ENCODE measurements around the gene NFATC3. TPM values are rescaled to one million over a fixed set of nuclear protein-coding genes. Genes with fewer than 3 reads are reported as not detected.

NFATC3 gene
- total RNA-seq, 1 donor from 2014 or later, result 152 TPM

- intact Hi-C loops (cut with micrococcal nuclease), result no loop called here
Measured at GRCh38 chr16:68246666-68247065, 161.5 kb downstream of the NFATC3 start.

GRCh38 chr16:68247400-68247799, 162.2 kb downstream of the NFATC3 start:
- peaks cover 9% of the 10 kb centered on the region for H3K36me3 Mint-ChIP-seq (ENCODE audit: low read depth)
- H3K4me3 Mint-ChIP-seq, result no peak overlapping the region
- intact Hi-C loops (cut with micrococcal nuclease), result no loop called here
- peaks cover 3% of the 10 kb centered on the region for H3K27me3 Mint-ChIP-seq (ENCODE audit: insufficient read depth)
- no peak overlapping the region for H3K27ac Mint-ChIP-seq
- H3K9me3 Mint-ChIP-seq, result no peaks in the 10 kb centered on the region
- H3K4me1 Mint-ChIP-seq (ENCODE audit: low read depth), result peaks cover 18% of the 10 kb centered on the region
- DNase-seq (ENCODE audit: low spot score), result no peak

More at GRCh38 chr16:68246666-68247065, 161.5 kb downstream of the NFATC3 start:
- Mint-ChIP-seq H3K36me3 (ENCODE audit: low read depth) (peaks cover 7% of the 10 kb centered on the region), H3K9me3 (no peaks in the 10 kb centered on the region), H3K4me3 (peak overlapping the region; percentile 99), H3K27me3 (ENCODE audit: insufficient read depth) (peaks cover 5% of the 10 kb centered on the region), H3K27ac (no peak overlapping the region), H3K4me1 (ENCODE audit: low read depth) (peaks cover 18% of the 10 kb centered on the region)
- DNase-seq (ENCODE audit: low spot score), result no peak

- Mint-ChIP-seq H3K4me3 (no peak overlapping the region), H3K27me3 (ENCODE audit: insufficient read depth) (peaks cover 3% of the 10 kb centered on the region), H3K27ac (no peak overlapping the region), H3K4me1 (ENCODE audit: low read depth) (peaks cover 18% of the 10 kb centered on the region), H3K9me3 (no peaks in the 10 kb centered on the region), H3K36me3 (ENCODE audit: low read depth) (peaks cover 9% of the 10 kb centered on the region)
- intact Hi-C loops (cut with micrococcal nuclease), result no loop called here
- no peak for DNase-seq (ENCODE audit: low spot score)
Measured at GRCh38 chr16:68247932-68248331, 162.8 kb downstream of the NFATC3 start.

GRCh38 chr16:68249371-68249770, 164.2 kb downstream of the NFATC3 start:
- Mint-ChIP-seq H3K9me3 (no peaks in the 10 kb centered on the region), H3K27me3 (ENCODE audit: insufficient read depth) (peaks cover 3% of the 10 kb centered on the region), H3K4me1 (ENCODE audit: low read depth) (peaks cover 18% of the 10 kb centered on the region), H3K4me3 (no peak overlapping the region), H3K27ac (no peak overlapping the region), H3K36me3 (ENCODE audit: low read depth) (peaks cover 9% of the 10 kb centered on the region)
- DNase-seq (ENCODE audit: low spot score), result no peak
- intact Hi-C loops (cut with micrococcal nuclease), result no loop called here

- peaks cover 8% of the 10 kb centered on the region for H3K36me3 Mint-ChIP-seq (ENCODE audit: low read depth)
- no peak overlapping the region for H3K27ac Mint-ChIP-seq
- H3K4me3 Mint-ChIP-seq, result no peak overlapping the region
- no peaks in the 10 kb centered on the region for H3K9me3 Mint-ChIP-seq
- intact Hi-C loops (cut with micrococcal nuclease), result no loop called here
- H3K4me1 Mint-ChIP-seq (ENCODE audit: low read depth), result peaks cover 9% of the 10 kb centered on the region
- H3K27me3 Mint-ChIP-seq (ENCODE audit: insufficient read depth), result no peaks in the 10 kb centered on the region
- no peak for DNase-seq (ENCODE audit: low spot score)
Measured at GRCh38 chr16:68250951-68251350, 165.8 kb downstream of the NFATC3 start.

- DNase-seq (ENCODE audit: low spot score), result no peak
- no peaks in the 10 kb centered on the region for H3K9me3 Mint-ChIP-seq
- intact Hi-C loops (cut with micrococcal nuclease), result no loop called here
- H3K27me3 Mint-ChIP-seq (ENCODE audit: insufficient read depth), result no peaks in the 10 kb centered on the region
- no peak overlapping the region for H3K4me3 Mint-ChIP-seq
- peaks cover under 1% of the 10 kb centered on the region for H3K4me1 Mint-ChIP-seq (ENCODE audit: low read depth)
- no peak overlapping the region for H3K27ac Mint-ChIP-seq
- H3K36me3 Mint-ChIP-seq (ENCODE audit: low read depth), result peaks cover 8% of the 10 kb centered on the region
Measured at GRCh38 chr16:68251832-68252231, 166.7 kb downstream of the NFATC3 start.

- no peak overlapping the region for H3K27ac Mint-ChIP-seq
- peaks cover 3% of the 10 kb centered on the region for H3K4me1 Mint-ChIP-seq (ENCODE audit: low read depth)
- H3K27me3 Mint-ChIP-seq (ENCODE audit: insufficient read depth), result no peaks in the 10 kb centered on the region
- intact Hi-C loops (cut with micrococcal nuclease), result no loop called here
- no peak for DNase-seq (ENCODE audit: low spot score)
- peaks cover 8% of the 10 kb centered on the region for H3K36me3 Mint-ChIP-seq (ENCODE audit: low read depth)
- no peak overlapping the region for H3K4me3 Mint-ChIP-seq
- no peaks in the 10 kb centered on the region for H3K9me3 Mint-ChIP-seq
Measured at GRCh38 chr16:68252383-68252782, 167.2 kb downstream of the NFATC3 start.

GRCh38 chr16:68253721-68254120, 168.6 kb downstream of the NFATC3 start:
- Mint-ChIP-seq H3K27me3 (ENCODE audit: insufficient read depth) (no peaks in the 10 kb centered on the region), H3K4me1 (ENCODE audit: low read depth) (peaks cover 6% of the 10 kb centered on the region), H3K9me3 (no peaks in the 10 kb centered on the region), H3K27ac (no peak overlapping the region), H3K36me3 (ENCODE audit: low read depth) (peaks cover 10% of the 10 kb centered on the region), H3K4me3 (no peak overlapping the region)
- DNase-seq (ENCODE audit: low spot score), result no peak
- intact Hi-C loops (cut with micrococcal nuclease), result no loop called here

- intact Hi-C loops (cut with micrococcal nuclease), result no loop called here
Measured at GRCh38 chr16:68255712-68256111, 170.5 kb downstream of the NFATC3 start.

GRCh38 chr16:68257251-68257905, 172.2 kb downstream of the NFATC3 start:
- H3K9me3 Mint-ChIP-seq, result no peaks in the 10 kb centered on the region
- intact Hi-C loops (cut with micrococcal nuclease), result no loop called here
- no peak overlapping the region for H3K27ac Mint-ChIP-seq
- H3K27me3 Mint-ChIP-seq (ENCODE audit: insufficient read depth), result no peaks in the 10 kb centered on the region
- peaks cover 14% of the 10 kb centered on the region for H3K4me1 Mint-ChIP-seq (ENCODE audit: low read depth)
- H3K4me3 Mint-ChIP-seq, result no peak overlapping the region
- no peak for DNase-seq (ENCODE audit: low spot score)
- H3K36me3 Mint-ChIP-seq (ENCODE audit: low read depth), result peaks cover 5% of the 10 kb centered on the region

More at GRCh38 chr16:68255712-68256111, 170.5 kb downstream of the NFATC3 start:
- Mint-ChIP-seq H3K9me3 (no peaks in the 10 kb centered on the region), H3K27ac (no peak overlapping the region), H3K4me1 (ENCODE audit: low read depth) (peaks cover 6% of the 10 kb centered on the region), H3K36me3 (ENCODE audit: low read depth) (peaks cover 9% of the 10 kb centered on the region), H3K27me3 (ENCODE audit: insufficient read depth) (no peaks in the 10 kb centered on the region), H3K4me3 (no peak overlapping the region)
- no peak for DNase-seq (ENCODE audit: low spot score)

GRCh38 chr16:68257906-68258800, 173.0 kb downstream of the NFATC3 start:
- DNase-seq (ENCODE audit: low spot score), result no peak
- intact Hi-C loops (cut with micrococcal nuclease), result loop anchor here (1.0 kb wide), 1 partner anchor 98 kb away; no protein-coding TSS in a partner anchor
- Mint-ChIP-seq H3K36me3 (ENCODE audit: low read depth) (peaks cover 5% of the 10 kb centered on the region), H3K4me3 (no peak overlapping the region), H3K9me3 (no peaks in the 10 kb centered on the region), H3K27me3 (ENCODE audit: insufficient read depth) (no peaks in the 10 kb centered on the region), H3K27ac (no peak overlapping the region), H3K4me1 (ENCODE audit: low read depth) (peaks cover 17% of the 10 kb centered on the region)

- DNase-seq (ENCODE audit: low spot score), result no peak
- Mint-ChIP-seq H3K4me1 (ENCODE audit: low read depth) (peaks cover 25% of the 10 kb centered on the region), H3K36me3 (ENCODE audit: low read depth) (peaks cover 5% of the 10 kb centered on the region), H3K27ac (no peak overlapping the region), H3K27me3 (ENCODE audit: insufficient read depth) (no peaks in the 10 kb centered on the region), H3K9me3 (no peaks in the 10 kb centered on the region), H3K4me3 (no peak overlapping the region)
- intact Hi-C loops (cut with micrococcal nuclease), result no loop called here
Measured at GRCh38 chr16:68259007-68259825, 174.0 kb downstream of the NFATC3 start.
